MG63 (cell line): ENCODE data around the gene LATS2. TPM values are rescaled to one million over a fixed set of nuclear protein-coding genes. Genes with fewer than 3 reads are reported as not detected.

Experiments used
- DNase-seq: peaks from one replicate; pipeline ENCODE4 v3.0.0-alpha.2; 2020
- H3K27me3 ChIP-seq: fragments of 250-450 bp; sonication (Bioruptor Pico); 2 replicates; pipeline ENCODE4 v1.5.1; 2020; ENCODE audit warnings: mild to moderate bottlenecking, moderate library complexity
- H3K36me3 ChIP-seq: fragments of 250-450 bp; sonication (Bioruptor Pico); 2 replicates; pipeline ENCODE4 v1.5.1; 2020; ENCODE audit warnings: mild to moderate bottlenecking, moderate library complexity
- H3K4me3 ChIP-seq: fragments of 250-450 bp; sonication (Bioruptor Pico); 2 replicates; pipeline ENCODE4 v1.5.1; 2020; ENCODE audit warnings: mild to moderate bottlenecking, moderate library complexity
- H3K9me3 ChIP-seq: fragments of 250-450 bp; sonication (Bioruptor Pico); 2 replicates; pipeline ENCODE4 v1.5.1; 2020; ENCODE audit warnings: mild to moderate bottlenecking, moderate library complexity
- total RNA-seq: library from RNA; depleted of rRNA; stranded (reverse); fragments of >200 nt; shearing (Covaris generic); gene quantifications from 2 replicates; pipeline ENCODE4 v1.2.3, GENCODE V29; 2014; ENCODE audit warnings: low replicate concordance; rRNA removed

The LATS2 gene
- total RNA-seq, result 8.2 and 10.6 TPM in 2 replicates

DNA sequence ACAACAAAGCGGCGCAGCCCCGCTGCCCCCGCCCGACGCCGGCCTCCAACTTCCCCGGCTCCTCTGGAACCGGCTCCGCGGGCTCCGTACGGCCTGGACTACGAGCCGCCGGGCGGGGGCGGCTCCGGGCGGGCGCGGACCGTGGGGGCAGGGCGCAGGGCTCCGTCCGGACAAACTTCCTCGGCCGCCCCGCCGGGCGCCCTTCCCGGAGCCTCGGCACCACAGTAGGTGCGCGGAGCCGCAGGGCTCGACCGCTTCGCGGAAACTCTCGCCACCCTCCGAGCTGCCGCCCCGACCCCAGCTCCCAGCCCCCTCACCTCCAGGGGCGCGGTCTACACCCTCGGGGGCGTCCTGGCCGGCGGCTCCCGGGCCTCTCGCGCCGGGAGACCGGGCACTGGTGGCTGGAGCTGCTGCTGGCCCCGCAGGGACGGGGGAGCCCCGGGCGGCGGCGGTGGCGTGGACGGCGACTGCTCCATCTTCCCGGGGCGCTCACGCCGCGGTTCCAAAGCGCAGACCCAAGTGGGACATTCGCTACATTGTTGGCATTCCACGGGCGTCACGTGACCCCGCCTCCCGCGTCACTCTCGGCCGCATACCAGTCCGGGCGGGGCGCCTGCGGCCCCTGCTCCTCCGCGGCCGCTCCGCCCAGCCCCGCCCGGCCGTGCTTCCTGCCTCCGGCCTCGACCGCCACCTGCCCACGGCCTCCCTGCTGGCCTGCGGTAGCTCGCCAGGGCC is at the start of gene LATS2:
LATS2 (minus strand) TSS at position 558 of the 735 bp plus-strand sequence. CDS start 15,560 bp downstream, outside the sequence.
- H3K36me3 ChIP-seq, result peaks cover 28% of the 10 kb centered on the region
- no peaks in the 10 kb centered on the region for H3K27me3 ChIP-seq
- peak within 1 kb of the TSS; percentile 97 for H3K4me3 ChIP-seq
- H3K9me3 ChIP-seq, result no peaks in the 10 kb centered on the region
- peak; percentile 96 for DNase-seq

- H3K4me3 ChIP-seq, result no peak overlapping the region
- no peaks in the 10 kb centered on the region for H3K9me3 ChIP-seq
- no peaks in the 10 kb centered on the region for H3K36me3 ChIP-seq
- DNase-seq, result no peak
- no peaks in the 10 kb centered on the region for H3K27me3 ChIP-seq
Observed at GRCh38 chr13:21109168-21109567, 47.8 kb upstream of the LATS2 start.

DNA sequence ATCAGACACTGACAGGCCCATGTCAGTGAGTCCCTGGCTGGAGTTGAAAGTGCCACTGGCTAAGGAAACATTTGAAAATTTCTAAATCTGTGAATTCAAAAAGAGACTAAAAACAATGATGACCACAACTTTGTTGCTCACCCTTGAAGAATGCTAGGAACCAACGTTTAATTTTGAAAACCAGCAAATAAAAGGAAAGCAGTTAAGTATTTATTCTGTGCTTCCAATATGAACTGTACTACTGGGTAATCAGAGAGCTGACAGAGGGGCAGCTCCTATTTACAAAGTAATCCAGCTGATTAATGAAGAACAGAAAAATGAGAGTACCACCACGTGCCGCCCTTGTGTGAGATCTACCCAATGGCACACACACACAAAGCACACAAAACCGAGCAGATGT is 44.7 kb upstream of the LATS2 start:
- DNase-seq, result peak; percentile 35
- Histone ChIP-seq H3K27me3 (no peaks in the 10 kb centered on the region), H3K36me3 (no peaks in the 10 kb centered on the region), H3K4me3 (no peak overlapping the region), H3K9me3 (no peaks in the 10 kb centered on the region)

DNA sequence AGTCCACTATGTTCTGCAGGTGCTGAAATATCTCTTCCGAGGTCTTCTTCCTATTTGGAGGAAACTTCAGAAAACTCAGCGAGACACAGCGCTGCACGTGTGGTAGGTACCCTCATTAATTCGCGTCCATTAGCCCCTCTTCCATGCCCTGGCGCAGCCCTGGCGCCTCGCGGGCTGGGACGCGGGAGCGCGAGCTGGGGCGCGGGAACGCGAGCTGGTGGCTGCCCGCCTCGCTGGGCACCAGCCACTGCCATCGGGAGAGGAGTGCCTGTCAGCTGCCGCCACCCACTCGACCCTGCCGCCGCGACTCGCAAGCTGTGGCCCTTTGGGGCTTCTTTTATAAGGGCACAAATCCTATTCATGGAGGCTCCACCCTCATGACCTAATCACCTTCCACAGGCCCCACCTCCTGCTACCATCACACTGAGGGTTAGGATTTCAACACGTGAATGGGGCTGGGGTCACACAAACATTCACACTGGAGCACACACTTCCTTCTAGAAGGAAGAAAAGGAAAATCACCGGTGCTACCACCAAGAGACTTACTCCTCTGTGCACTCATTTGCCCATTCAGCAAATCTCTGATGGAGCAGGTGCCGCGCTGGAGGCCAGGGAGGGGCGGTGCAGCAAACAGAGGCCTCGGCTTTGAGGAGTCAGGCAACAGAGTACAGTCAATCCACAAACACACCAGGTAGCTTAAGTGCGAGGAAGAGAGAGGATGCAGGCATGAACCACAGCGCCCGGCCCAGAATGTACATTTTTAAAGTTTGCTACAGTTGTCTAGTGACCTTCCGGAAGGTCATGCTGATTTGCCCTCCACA is 43.0 kb upstream of the LATS2 start:
- H3K27me3 ChIP-seq, result no peaks in the 10 kb centered on the region
- H3K9me3 ChIP-seq, result no peaks in the 10 kb centered on the region
- H3K4me3 ChIP-seq, result no peak overlapping the region
- no peak for DNase-seq
- H3K36me3 ChIP-seq, result no peaks in the 10 kb centered on the region

GRCh38 chr13:21101865-21102576 is 40.6 kb upstream of the LATS2 start:
- H3K4me3 ChIP-seq, result no peak overlapping the region
- no peaks in the 10 kb centered on the region for H3K9me3 ChIP-seq
- no peaks in the 10 kb centered on the region for H3K36me3 ChIP-seq
- DNase-seq, result no peak
- H3K27me3 ChIP-seq, result no peaks in the 10 kb centered on the region

GRCh38 chr13:21100994-21101757 is 39.8 kb upstream of the LATS2 start:
- H3K27me3 ChIP-seq, result no peaks in the 10 kb centered on the region
- DNase-seq, result no peak
- no peak overlapping the region for H3K4me3 ChIP-seq
- no peaks in the 10 kb centered on the region for H3K36me3 ChIP-seq
- H3K9me3 ChIP-seq, result no peaks in the 10 kb centered on the region

DNA sequence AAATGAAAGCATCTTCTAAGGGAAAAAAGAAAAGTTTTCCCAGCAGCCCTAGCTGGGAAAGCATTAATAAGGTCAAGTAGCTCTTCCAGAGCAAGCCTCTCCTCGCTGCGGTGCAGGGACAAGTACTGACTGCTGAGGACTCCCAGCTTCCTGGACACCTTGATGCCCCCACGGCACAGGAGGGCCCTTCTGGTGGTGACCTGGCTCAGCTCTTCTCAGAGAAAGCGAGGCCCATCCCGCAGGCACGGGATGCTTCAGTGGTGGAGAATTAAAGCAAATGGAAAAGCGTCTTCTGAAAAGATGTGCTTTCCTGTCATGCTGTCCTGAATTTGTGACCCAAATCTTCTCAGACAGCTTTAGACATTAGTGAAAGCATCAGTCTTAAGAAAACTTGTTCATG is 38.8 kb upstream of the LATS2 start:
- no peaks in the 10 kb centered on the region for H3K9me3 ChIP-seq
- H3K27me3 ChIP-seq, result no peaks in the 10 kb centered on the region
- DNase-seq, result no peak
- no peaks in the 10 kb centered on the region for H3K36me3 ChIP-seq
- no peak overlapping the region for H3K4me3 ChIP-seq

GRCh38 chr13:21095311-21095710 is 33.9 kb upstream of the LATS2 start:
- no peak overlapping the region for H3K4me3 ChIP-seq
- no peaks in the 10 kb centered on the region for H3K27me3 ChIP-seq
- no peaks in the 10 kb centered on the region for H3K9me3 ChIP-seq
- DNase-seq, result no peak
- no peaks in the 10 kb centered on the region for H3K36me3 ChIP-seq

- Histone ChIP-seq H3K4me3 (no peak overlapping the region), H3K27me3 (no peaks in the 10 kb centered on the region), H3K9me3 (no peaks in the 10 kb centered on the region), H3K36me3 (no peaks in the 10 kb centered on the region)
- no peak for DNase-seq
Observed at GRCh38 chr13:21089830-21090229, 28.4 kb upstream of the LATS2 start.

DNA sequence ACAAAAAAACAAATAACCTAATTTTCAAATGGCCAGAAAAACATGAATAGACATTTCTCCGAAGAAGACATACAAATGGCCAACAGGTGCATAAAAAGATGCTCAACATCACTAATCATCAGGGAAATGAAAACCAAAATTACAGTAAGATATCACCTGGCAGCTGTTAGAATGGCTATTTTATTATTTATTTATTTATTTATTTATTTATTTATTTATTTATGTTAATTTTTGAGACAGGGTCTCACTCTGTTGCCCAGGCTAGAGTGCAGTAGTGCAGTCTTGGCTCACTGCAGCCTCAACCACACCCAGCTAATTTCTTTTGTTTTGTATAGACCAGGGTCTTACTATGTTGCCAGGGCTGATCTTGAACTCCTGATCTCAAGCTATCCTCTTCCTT is 27.1 kb upstream of the LATS2 start:
- no peaks in the 10 kb centered on the region for H3K36me3 ChIP-seq
- H3K4me3 ChIP-seq, result no peak overlapping the region
- no peaks in the 10 kb centered on the region for H3K27me3 ChIP-seq
- no peaks in the 10 kb centered on the region for H3K9me3 ChIP-seq
- DNase-seq, result no peak

GRCh38 chr13:21086929-21087328 is 25.5 kb upstream of the LATS2 start:
- H3K9me3 ChIP-seq, result no peaks in the 10 kb centered on the region
- no peak overlapping the region for H3K4me3 ChIP-seq
- H3K27me3 ChIP-seq, result no peaks in the 10 kb centered on the region
- no peak for DNase-seq
- no peaks in the 10 kb centered on the region for H3K36me3 ChIP-seq

GRCh38 chr13:21081926-21082325 is 20.5 kb upstream of the LATS2 start:
- Histone ChIP-seq H3K27me3 (no peaks in the 10 kb centered on the region), H3K36me3 (no peaks in the 10 kb centered on the region), H3K4me3 (no peak overlapping the region), H3K9me3 (no peaks in the 10 kb centered on the region)
- no peak for DNase-seq

- DNase-seq, result no peak
- no peaks in the 10 kb centered on the region for H3K36me3 ChIP-seq
- H3K9me3 ChIP-seq, result no peaks in the 10 kb centered on the region
- no peaks in the 10 kb centered on the region for H3K27me3 ChIP-seq
- no peak overlapping the region for H3K4me3 ChIP-seq
Observed at GRCh38 chr13:21080593-21080891, 19.2 kb upstream of the LATS2 start.

- no peaks in the 10 kb centered on the region for H3K27me3 ChIP-seq
- H3K36me3 ChIP-seq, result no peaks in the 10 kb centered on the region
- H3K4me3 ChIP-seq, result peak overlapping the region; percentile 20
- no peaks in the 10 kb centered on the region for H3K9me3 ChIP-seq
- DNase-seq, result peak; percentile 64
Observed at GRCh38 chr13:21079761-21080592, 18.6 kb upstream of the LATS2 start.

GRCh38 chr13:21079221-21079620 is 17.8 kb upstream of the LATS2 start:
- Histone ChIP-seq H3K9me3 (no peaks in the 10 kb centered on the region), H3K27me3 (no peaks in the 10 kb centered on the region), H3K36me3 (no peaks in the 10 kb centered on the region), H3K4me3 (no peak overlapping the region)
- DNase-seq, result no peak

DNA sequence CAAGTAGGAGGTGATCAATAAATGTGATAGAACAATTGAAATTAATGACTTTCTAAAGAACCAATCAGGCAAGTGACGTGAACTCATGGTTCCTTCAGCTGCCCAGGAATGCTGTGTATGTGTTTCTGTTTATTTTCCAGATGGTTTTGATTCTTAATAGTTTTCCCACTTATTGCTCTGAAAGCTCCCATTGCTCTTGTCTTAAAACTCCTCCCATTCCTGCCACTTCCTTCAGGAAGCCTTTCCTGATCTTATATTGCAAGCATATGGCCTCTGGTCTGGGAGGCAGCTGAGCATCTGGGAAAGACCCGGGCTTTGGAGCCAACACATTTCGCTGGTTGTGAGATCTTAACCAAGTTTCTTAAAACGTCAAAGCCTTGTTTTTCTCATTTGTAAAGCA is 17.1 kb upstream of the LATS2 start:
- DNase-seq, result no peak
- no peaks in the 10 kb centered on the region for H3K9me3 ChIP-seq
- no peaks in the 10 kb centered on the region for H3K27me3 ChIP-seq

More for the DNA sequence above, 17.1 kb upstream of the LATS2 start:
- Histone ChIP-seq H3K36me3 (no peaks in the 10 kb centered on the region), H3K4me3 (no peak overlapping the region)
